ENCODE results near the gene OR4K1. TPM values are rescaled to one million over a fixed set of nuclear protein-coding genes. Genes with fewer than 3 reads are reported as not detected.

The OR4K1 gene
- total and polyA plus RNA-seq, 4 donors: 0.50 TPM; not detected in 3

Other genes with a start within 250 kb of the OR4K1 start
- not detected for gene OR11H2, start 217.0 kb upstream of the OR4K1 start, total RNA-seq
- gene OR11H2, start 217.0 kb upstream of the OR4K1 start, polyA plus RNA-seq: not detected
- not detected for gene OR4Q3, start 187.3 kb upstream of the OR4K1 start, total RNA-seq
- not detected for gene OR4Q3, start 187.3 kb upstream of the OR4K1 start, polyA plus RNA-seq
- gene OR4M1, start 157.4 kb upstream of the OR4K1 start, total RNA-seq: not detected
- not detected for gene OR4M1, start 157.4 kb upstream of the OR4K1 start, polyA plus RNA-seq
- gene OR4N2, start 127.1 kb upstream of the OR4K1 start, total RNA-seq: not detected
- gene OR4N2, start 127.1 kb upstream of the OR4K1 start, polyA plus RNA-seq: not detected
- gene OR4K2, start 55.8 kb upstream of the OR4K1 start, total RNA-seq: not detected
- gene OR4K2, start 55.8 kb upstream of the OR4K1 start, polyA plus RNA-seq: under 1 TPM in 1 of 2 donors, not detected in 1; 0.03 TPM
- not detected for gene OR4K5, start 10.3 kb upstream of the OR4K1 start, total RNA-seq
- not detected for gene OR4K5, start 10.3 kb upstream of the OR4K1 start, polyA plus RNA-seq
- gene OR4K15, start 44.7 kb downstream of the OR4K1 start, total RNA-seq: not detected
- gene OR4K15, start 44.7 kb downstream of the OR4K1 start, polyA plus RNA-seq: not detected
- gene OR4Q2, start 71.2 kb downstream of the OR4K1 start, total RNA-seq: not detected
- gene OR4Q2, start 71.2 kb downstream of the OR4K1 start, polyA plus RNA-seq: not detected
- not detected for gene OR4K14, start 88.4 kb downstream of the OR4K1 start, total RNA-seq
- gene OR4K14, start 88.4 kb downstream of the OR4K1 start, polyA plus RNA-seq: not detected
- gene OR4K13, start 105.1 kb downstream of the OR4K1 start, total RNA-seq: not detected
- gene OR4K13, start 105.1 kb downstream of the OR4K1 start, polyA plus RNA-seq: not detected
- not detected for gene OR4L1, start 129.1 kb downstream of the OR4K1 start, total RNA-seq
- gene OR4L1, start 129.1 kb downstream of the OR4K1 start, polyA plus RNA-seq: not detected
- not detected for gene OR4K17, start 179.8 kb downstream of the OR4K1 start, total RNA-seq
- not detected for gene OR4K17, start 179.8 kb downstream of the OR4K1 start, polyA plus RNA-seq
- gene OR4N5, start 207.9 kb downstream of the OR4K1 start, total RNA-seq: not detected
- gene OR4N5, start 207.9 kb downstream of the OR4K1 start, polyA plus RNA-seq: not detected

Data from aorta (tissue), 4 donors.